MM.1S (cell line): ENCODE measurements around the gene MYLK2.

Source experiments
- DNase-seq: peaks from one replicate; pipeline ENCODE4 v3.0.0-alpha.2; 2015
- H2AFZ ChIP-seq: fragments of 300-600 bp; sonication (generic); 2 replicates; pipeline ENCODE4 v1.6.0; 2016; ENCODE audit warnings: antibody characterized with exemption, low read length
- H3F3A ChIP-seq: fragments of 300-600 bp; sonication (generic); 2 replicates; pipeline ENCODE4 v1.6.1; 2016; ENCODE audit warnings: mild to moderate bottlenecking, antibody characterized with exemption, low read length, moderate library complexity, mixed read lengths; ENCODE audit not compliant: insufficient read depth
- H3K27ac ChIP-seq: fragments of 300-600 bp; sonication (generic); 2 replicates; pipeline ENCODE4 v1.5.1; 2016; ENCODE audit warnings: mild to moderate bottlenecking, low read length
- H3K27me3 ChIP-seq: fragments of 300-600 bp; sonication (generic); replicated peaks from 2 replicates; pipeline ENCODE4 v1.6.0; 2016; ENCODE audit warnings: low read length; ENCODE audit not compliant: insufficient read depth
- H3K36me3 ChIP-seq: fragments of 300-600 bp; sonication (generic); replicated peaks from 2 replicates; pipeline ENCODE4 v1.6.1; 2016; ENCODE audit warnings: mild to moderate bottlenecking, low read length, mixed read lengths; ENCODE audit not compliant: insufficient read depth
- H3K4me1 ChIP-seq: fragments of 300-600 bp; sonication (generic); 2 replicates; pipeline ENCODE4 v1.6.1; 2016; ENCODE audit warnings: low read length, mixed read lengths
- H3K4me2 ChIP-seq: fragments of 300-600 bp; sonication (generic); 2 replicates; pipeline ENCODE4 v1.6.0; 2016; ENCODE audit warnings: low read depth, low read length
- H3K4me3 ChIP-seq: fragments of 300-600 bp; sonication (generic); 2 replicates; pipeline ENCODE4 v1.5.1; 2016; ENCODE audit warnings: low read length, mixed read lengths
- H3K79me2 ChIP-seq: fragments of 300-600 bp; sonication (generic); 2 replicates; pipeline ENCODE4 v1.6.1; 2016; ENCODE audit warnings: mixed run types, low read length, mixed read lengths
- H3K9ac ChIP-seq: fragments of 300-600 bp; sonication (generic); 2 replicates; pipeline ENCODE4 v1.6.1; 2016; ENCODE audit warnings: low read length, mixed read lengths
- H3K9me2 ChIP-seq: fragments of 300-600 bp; sonication (generic); replicated peaks from 2 replicates; pipeline ENCODE4 v1.6.1; 2016; ENCODE audit warnings: mild to moderate bottlenecking, low read length, mixed read lengths; ENCODE audit not compliant: insufficient read depth
- H3K9me3 ChIP-seq: fragments of 300-600 bp; sonication (generic); replicated peaks from 2 replicates; pipeline ENCODE4 v1.6.1; 2016; ENCODE audit warnings: mild to moderate bottlenecking, low read length, mixed read lengths; ENCODE audit not compliant: insufficient read depth
- H4K20me1 ChIP-seq: fragments of 300-600 bp; sonication (generic); 2 replicates; pipeline ENCODE4 v1.6.1; 2016; ENCODE audit warnings: mild to moderate bottlenecking, low read length, moderate library complexity, mixed read lengths; ENCODE audit not compliant: insufficient read depth
- CTCF ChIP-seq: fragments of 300-600 bp; sonication (generic); IDR thresholded peaks from 2 replicates; pipeline ENCODE4 v1.5.1; 2016; ENCODE audit warnings: antibody characterized with exemption, low read length, mixed read lengths
- EZH2 ChIP-seq: fragments of 300-600 bp; sonication (generic); optimal IDR thresholded peaks from 2 replicates; pipeline ENCODE3; 2017; ENCODE audit warnings: low read depth, mild to moderate bottlenecking, antibody characterized with exemption, low read length, mixed read lengths
- EZH2phosphoT487 ChIP-seq: fragments of 300-600 bp; sonication (generic); IDR thresholded peaks from 2 replicates; pipeline ENCODE4 v1.6.1; 2018; ENCODE audit warnings: antibody characterized with exemption, low read length

MYLK2 gene

DNA sequence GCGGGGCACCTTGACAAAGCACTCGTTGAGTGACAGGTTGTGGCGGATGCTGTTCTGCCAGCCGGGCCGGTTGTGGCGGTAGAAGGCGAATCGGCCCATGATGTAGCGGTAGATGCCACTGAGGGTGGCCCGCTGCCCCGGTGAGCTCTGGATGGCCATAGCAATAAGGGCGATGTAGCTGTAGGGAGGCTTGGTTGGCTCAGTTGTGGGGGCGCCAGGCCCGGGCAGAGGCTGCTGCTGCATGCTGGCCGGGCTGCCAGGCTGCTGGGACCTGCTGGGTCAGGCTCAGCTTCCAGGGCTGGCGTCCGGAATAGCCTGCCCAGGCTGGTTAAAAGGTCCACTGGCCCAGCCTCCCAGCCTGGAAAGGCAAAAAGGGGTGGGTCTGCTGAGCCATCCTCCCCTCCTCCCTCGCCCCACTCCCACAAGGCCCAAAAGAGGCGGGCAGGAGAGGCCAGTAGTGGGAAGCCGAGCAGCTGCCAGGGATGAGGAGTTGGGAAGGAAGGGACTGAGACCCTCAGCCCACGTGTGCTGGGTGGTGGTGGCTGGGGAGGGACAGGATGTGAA, 26.2 kb downstream of the MYLK2 start, which contains the start of gene FOXS1:
Gene FOXS1, minus strand, starts transcription at position 305 of the 564 bp plus-strand sequence. Its CDS starts 62 bp downstream, at position 243.
- Histone ChIP-seq H2AFZ (no peak within 1 kb of the TSS), H3K9ac (no peak within 1 kb of the TSS), H3K27ac (no peak within 1 kb of the TSS), H3K9me3 (no peaks in the 10 kb centered on the region), H3F3A (0 out of 2 replicates have a peak, but pooled peaks cover 2% of the 10 kb centered on the region), H3K36me3 (no peaks in the 10 kb centered on the region), H3K27me3 (peaks cover 95% of the 10 kb centered on the region), H3K79me2 (no peaks in the 10 kb centered on the region), H3K9me2 (no peaks in the 10 kb centered on the region), H3K4me1 (peaks cover 11% of the 10 kb centered on the region), H3K4me3 (no peak within 1 kb of the TSS), H4K20me1 (no peaks in the 10 kb centered on the region; the same call in 1 of the 2 replicates), H3K4me2 (no peak within 1 kb of the TSS)
- no peak for TF ChIP-seq EZH2phosphoT487
- TF ChIP-seq CTCF, result no peak
- TF ChIP-seq EZH2, result no peak
- DNase-seq, result no peak

- Histone ChIP-seq H3K4me1 (peaks cover 11% of the 10 kb centered on the region), H3K27ac (no peak overlapping the region), H3K27me3 (peaks cover 97% of the 10 kb centered on the region), H3K79me2 (no peaks in the 10 kb centered on the region), H2AFZ (no peak overlapping the region), H3K4me2 (no peak overlapping the region), H3K9me2 (no peaks in the 10 kb centered on the region), H3K36me3 (no peaks in the 10 kb centered on the region), H3K9me3 (no peaks in the 10 kb centered on the region), H3K4me3 (no peak overlapping the region), H3F3A (0 out of 2 replicates have a peak, but pooled peaks cover 2% of the 10 kb centered on the region), H3K9ac (no peak overlapping the region), H4K20me1 (no peaks in the 10 kb centered on the region; the same call in 1 of the 2 replicates)
- TF ChIP-seq CTCF (no peak), EZH2phosphoT487 (no peak), EZH2 (no peak)
- no peak for DNase-seq
Measured at GRCh38 chr20:31846793-31847138, 27.6 kb downstream of the MYLK2 start.

GRCh38 chr20:31848088-31848999, 29.2 kb downstream of the MYLK2 start:
- no peaks in the 10 kb centered on the region for H3K79me2 ChIP-seq
- no peaks in the 10 kb centered on the region for H3K9me2 ChIP-seq
- H3F3A ChIP-seq, result 0 out of 2 replicates have a peak, but pooled peaks cover 2% of the 10 kb centered on the region
- peaks cover 11% of the 10 kb centered on the region for H3K4me1 ChIP-seq
- H3K27ac ChIP-seq, result no peak overlapping the region
- H2AFZ ChIP-seq, result no peak overlapping the region
- no peaks in the 10 kb centered on the region; the same call in 1 of the 2 replicates for H4K20me1 ChIP-seq
- no peaks in the 10 kb centered on the region for H3K36me3 ChIP-seq
- no peak for TF ChIP-seq EZH2
- TF ChIP-seq CTCF, result no peak
- no peak for TF ChIP-seq EZH2phosphoT487
- H3K27me3 ChIP-seq, result peaks cover 89% of the 10 kb centered on the region
- H3K9ac ChIP-seq, result no peak overlapping the region
- H3K4me2 ChIP-seq, result no peak overlapping the region
- DNase-seq, result no peak
- no peak overlapping the region for H3K4me3 ChIP-seq
- no peaks in the 10 kb centered on the region for H3K9me3 ChIP-seq
